ENCODE data around the gene OR51A2.

The OR51A2 gene

DNA sequence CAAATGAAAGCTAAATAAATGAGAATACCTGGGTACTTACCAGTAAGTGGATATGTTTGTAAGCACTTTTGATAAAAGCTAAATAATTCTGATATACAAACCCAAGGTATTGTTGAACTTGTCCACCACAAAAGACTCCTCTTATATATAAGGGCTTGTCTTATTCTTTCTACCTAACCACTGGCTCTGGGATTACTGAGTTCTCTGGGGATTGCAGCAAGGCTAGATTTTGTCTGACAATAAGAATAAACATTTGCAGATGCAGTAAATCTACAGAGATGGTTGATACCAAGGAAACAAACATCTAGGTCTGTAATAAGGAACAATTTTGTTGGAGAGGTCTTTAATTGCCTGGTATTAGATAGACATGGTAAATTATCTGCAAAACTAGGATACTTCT, 8.0 kb downstream of the OR51A2 start, which contains the start of gene OR51A4:
Gene OR51A4 (minus strand): TSS at position 101 of the 400 bp plus-strand sequence. CDS start 505 bp downstream, outside the sequence.
- no peaks in the 10 kb centered on the region for H3K36me3 ChIP-seq (ENCODE audit: control insufficient read depth in 2 of 2, insufficient read depth in 2 of 2, low read length in 2 of 2)
- H3K9me3 ChIP-seq (ENCODE audit: control insufficient read depth in 2 of 2, low read length in 2 of 2), result no peaks in the 10 kb centered on the region
- no peak within 1 kb of the TSS for H3K9ac ChIP-seq (ENCODE audit: low read length in 2 of 2)
- no peak within 1 kb of the TSS for H3K4me3 ChIP-seq (ENCODE audit: low read length in 2 of 2)
- H3K27me3 ChIP-seq (ENCODE audit: control insufficient read depth in 1 of 2, insufficient read depth in 2 of 2, low read length in 2 of 2), result no peaks in the 10 kb centered on the region
- H3K27ac ChIP-seq (ENCODE audit: low read length), result no peak within 1 kb of the TSS
- no peaks in the 10 kb centered on the region for H3K4me1 ChIP-seq (ENCODE audit: control insufficient read depth, insufficient read depth, low read length)

DNA sequence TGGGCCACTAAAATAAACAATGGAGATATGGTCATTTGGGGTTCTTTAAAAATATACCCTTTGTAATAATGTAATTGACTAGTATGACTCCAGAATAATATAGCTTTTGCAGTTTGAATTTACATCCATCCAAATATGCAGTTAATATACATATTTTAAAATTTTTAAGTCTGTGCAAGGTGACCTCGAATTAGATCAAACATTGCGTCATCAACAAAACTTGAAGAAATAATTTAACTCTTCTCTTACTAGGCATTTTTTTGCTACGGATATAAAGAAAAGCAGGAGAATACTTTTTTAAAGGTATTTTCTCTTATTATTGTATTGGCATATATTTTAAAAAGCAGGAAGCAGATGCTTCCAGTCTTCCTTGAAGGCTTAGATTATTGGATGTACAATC, 18.8 kb downstream of the OR51A2 start:
- Histone ChIP-seq H3K27ac (ENCODE audit: low read length) (no peak overlapping the region), H3K36me3 (ENCODE audit: control insufficient read depth in 2 of 2, insufficient read depth in 2 of 2, low read length in 2 of 2) (no peaks in the 10 kb centered on the region), H3K27me3 (ENCODE audit: control insufficient read depth in 1 of 2, insufficient read depth in 2 of 2, low read length in 2 of 2) (no peaks in the 10 kb centered on the region), H3K9me3 (ENCODE audit: control insufficient read depth in 2 of 2, low read length in 2 of 2) (no peaks in the 10 kb centered on the region), H3K9ac (ENCODE audit: low read length in 2 of 2) (no peak overlapping the region), H3K4me1 (ENCODE audit: control insufficient read depth, insufficient read depth, low read length) (no peaks in the 10 kb centered on the region), H3K4me3 (ENCODE audit: low read length in 2 of 2) (no peak overlapping the region)

- Histone ChIP-seq H3K27me3 (ENCODE audit: control insufficient read depth in 1 of 2, insufficient read depth in 2 of 2, low read length in 2 of 2) (no peaks in the 10 kb centered on the region), H3K4me3 (ENCODE audit: low read length in 2 of 2) (no peak overlapping the region), H3K9ac (ENCODE audit: low read length in 2 of 2) (no peak overlapping the region), H3K36me3 (ENCODE audit: control insufficient read depth in 2 of 2, insufficient read depth in 2 of 2, low read length in 2 of 2) (no peaks in the 10 kb centered on the region), H3K27ac (ENCODE audit: low read length) (no peak overlapping the region), H3K9me3 (ENCODE audit: control insufficient read depth in 2 of 2, low read length in 2 of 2) (no peaks in the 10 kb centered on the region), H3K4me1 (ENCODE audit: control insufficient read depth, insufficient read depth, low read length) (no peaks in the 10 kb centered on the region)
These were observed 22.8 kb downstream of the OR51A2 start for GRCh38 chr11:4932751-4933150.

DNA sequence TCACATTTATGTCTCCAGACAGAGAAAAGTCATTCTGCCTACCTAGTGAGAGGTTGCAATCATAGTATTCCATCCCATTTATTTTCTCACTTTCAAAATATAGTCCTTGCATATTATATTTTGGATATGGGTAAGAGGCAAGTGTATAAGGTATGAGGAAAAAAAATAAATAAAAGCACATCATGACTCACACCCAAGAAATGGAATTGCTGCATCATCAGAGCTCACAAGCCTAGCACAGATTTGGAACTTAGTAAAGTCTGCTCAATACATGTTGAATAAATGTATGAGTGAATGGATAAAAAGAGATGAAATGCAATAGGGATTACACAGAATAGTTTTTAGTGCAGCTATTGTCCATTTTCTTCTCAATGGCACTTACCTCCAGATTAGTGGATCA, 28.9 kb downstream of the OR51A2 start:
- Histone ChIP-seq H3K9me3 (ENCODE audit: control insufficient read depth in 2 of 2, low read length in 2 of 2) (no peaks in the 10 kb centered on the region), H3K4me3 (ENCODE audit: low read length in 2 of 2) (no peak overlapping the region), H3K9ac (ENCODE audit: low read length in 2 of 2) (no peak overlapping the region), H3K4me1 (ENCODE audit: control insufficient read depth, insufficient read depth, low read length) (no peaks in the 10 kb centered on the region), H3K36me3 (ENCODE audit: control insufficient read depth in 2 of 2, insufficient read depth in 2 of 2, low read length in 2 of 2) (no peaks in the 10 kb centered on the region), H3K27me3 (ENCODE audit: control insufficient read depth in 1 of 2, insufficient read depth in 2 of 2, low read length in 2 of 2) (no peaks in the 10 kb centered on the region), H3K27ac (ENCODE audit: low read length) (no peak overlapping the region)

GRCh38 chr11:4924239-4924638, 31.3 kb downstream of the OR51A2 start, which contains the start of gene OR51G1:
TSS of gene OR51G1 (minus strand) at chr11:4924339. CDS start at chr11:4924339, 0 bp downstream.
- no peak within 1 kb of the TSS for H3K4me3 ChIP-seq (ENCODE audit: low read length in 2 of 2)
- no peaks in the 10 kb centered on the region for H3K4me1 ChIP-seq (ENCODE audit: control insufficient read depth, insufficient read depth, low read length)
- no peak within 1 kb of the TSS for H3K9ac ChIP-seq (ENCODE audit: low read length in 2 of 2)
- no peak within 1 kb of the TSS for H3K27ac ChIP-seq (ENCODE audit: low read length)
- H3K9me3 ChIP-seq (ENCODE audit: control insufficient read depth in 2 of 2, low read length in 2 of 2), result no peaks in the 10 kb centered on the region
- H3K27me3 ChIP-seq (ENCODE audit: control insufficient read depth in 1 of 2, insufficient read depth in 2 of 2, low read length in 2 of 2), result no peaks in the 10 kb centered on the region
- H3K36me3 ChIP-seq (ENCODE audit: control insufficient read depth in 2 of 2, insufficient read depth in 2 of 2, low read length in 2 of 2), result no peaks in the 10 kb centered on the region

DNA sequence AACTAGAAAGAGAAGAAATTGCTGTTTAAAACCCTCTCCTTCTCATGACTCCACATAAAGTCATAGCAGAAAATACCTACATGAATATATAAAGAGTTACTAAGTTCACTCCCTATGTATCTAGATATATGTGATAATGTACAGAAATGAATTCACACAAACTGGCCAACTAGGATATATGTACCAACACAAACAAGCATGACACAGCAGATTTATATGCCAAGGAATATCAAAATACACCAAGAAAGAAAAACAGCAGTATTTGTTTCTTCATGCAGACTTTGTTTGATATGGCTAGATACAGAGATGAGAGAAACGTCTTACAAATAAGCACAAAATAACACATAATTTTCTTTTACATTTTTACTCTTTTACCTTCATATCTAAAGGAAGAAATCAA, 33.2 kb downstream of the OR51A2 start:
- Histone ChIP-seq H3K27me3 (ENCODE audit: control insufficient read depth in 1 of 2, insufficient read depth in 2 of 2, low read length in 2 of 2) (no peaks in the 10 kb centered on the region), H3K27ac (ENCODE audit: low read length) (no peak overlapping the region), H3K4me3 (ENCODE audit: low read length in 2 of 2) (no peak overlapping the region)

GRCh38 chr11:4921796-4922195, 33.7 kb downstream of the OR51A2 start:
- Histone ChIP-seq H3K36me3 (ENCODE audit: control insufficient read depth in 2 of 2, insufficient read depth in 2 of 2, low read length in 2 of 2) (no peaks in the 10 kb centered on the region), H3K4me1 (ENCODE audit: control insufficient read depth, insufficient read depth, low read length) (no peaks in the 10 kb centered on the region), H3K9me3 (ENCODE audit: control insufficient read depth in 2 of 2, low read length in 2 of 2) (no peaks in the 10 kb centered on the region), H3K27ac (ENCODE audit: low read length) (no peak overlapping the region), H3K27me3 (ENCODE audit: control insufficient read depth in 1 of 2, insufficient read depth in 2 of 2, low read length in 2 of 2) (no peaks in the 10 kb centered on the region), H3K9ac (ENCODE audit: low read length in 2 of 2) (no peak overlapping the region), H3K4me3 (ENCODE audit: low read length in 2 of 2) (no peak overlapping the region)

More for the DNA sequence above, 33.2 kb downstream of the OR51A2 start:
- H3K4me1 ChIP-seq (ENCODE audit: control insufficient read depth, insufficient read depth, low read length), result no peaks in the 10 kb centered on the region
- no peak overlapping the region for H3K9ac ChIP-seq (ENCODE audit: low read length in 2 of 2)
- H3K9me3 ChIP-seq (ENCODE audit: control insufficient read depth in 2 of 2, low read length in 2 of 2), result no peaks in the 10 kb centered on the region
- H3K36me3 ChIP-seq (ENCODE audit: control insufficient read depth in 2 of 2, insufficient read depth in 2 of 2, low read length in 2 of 2), result no peaks in the 10 kb centered on the region

DNA sequence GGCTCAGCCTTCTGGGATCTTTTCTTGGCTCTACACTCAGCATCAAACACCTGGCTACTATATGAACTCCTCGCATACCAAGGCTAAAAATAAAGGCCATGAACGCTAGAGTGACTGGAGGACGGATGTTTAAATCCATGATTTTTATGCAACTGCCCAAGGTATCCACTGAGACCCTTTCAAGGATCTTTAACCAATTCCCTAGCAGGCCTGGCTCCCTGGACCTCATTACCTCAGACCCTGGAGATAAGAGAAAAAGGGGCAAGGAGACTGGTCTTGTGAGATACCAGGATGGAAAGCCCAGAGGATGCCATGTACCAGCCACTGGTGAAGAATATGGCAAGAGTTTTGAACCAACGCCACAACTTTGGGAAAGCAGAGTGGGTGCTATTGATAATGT, 36.3 kb downstream of the OR51A2 start, which contains the start of gene OR51G2:
Gene OR51G2 (minus strand): TSS at position 101 of the 400 bp plus-strand sequence. CDS start 3,687 bp downstream, outside the sequence.
- H3K27ac ChIP-seq (ENCODE audit: low read length), result no peak within 1 kb of the TSS
- no peaks in the 10 kb centered on the region for H3K27me3 ChIP-seq (ENCODE audit: control insufficient read depth in 1 of 2, insufficient read depth in 2 of 2, low read length in 2 of 2)
- no peaks in the 10 kb centered on the region for H3K4me1 ChIP-seq (ENCODE audit: control insufficient read depth, insufficient read depth, low read length)
- H3K36me3 ChIP-seq (ENCODE audit: control insufficient read depth in 2 of 2, insufficient read depth in 2 of 2, low read length in 2 of 2), result no peaks in the 10 kb centered on the region
- H3K4me3 ChIP-seq (ENCODE audit: low read length in 2 of 2), result no peak within 1 kb of the TSS
- no peaks in the 10 kb centered on the region for H3K9me3 ChIP-seq (ENCODE audit: control insufficient read depth in 2 of 2, low read length in 2 of 2)
- no peak within 1 kb of the TSS for H3K9ac ChIP-seq (ENCODE audit: low read length in 2 of 2)

DNA sequence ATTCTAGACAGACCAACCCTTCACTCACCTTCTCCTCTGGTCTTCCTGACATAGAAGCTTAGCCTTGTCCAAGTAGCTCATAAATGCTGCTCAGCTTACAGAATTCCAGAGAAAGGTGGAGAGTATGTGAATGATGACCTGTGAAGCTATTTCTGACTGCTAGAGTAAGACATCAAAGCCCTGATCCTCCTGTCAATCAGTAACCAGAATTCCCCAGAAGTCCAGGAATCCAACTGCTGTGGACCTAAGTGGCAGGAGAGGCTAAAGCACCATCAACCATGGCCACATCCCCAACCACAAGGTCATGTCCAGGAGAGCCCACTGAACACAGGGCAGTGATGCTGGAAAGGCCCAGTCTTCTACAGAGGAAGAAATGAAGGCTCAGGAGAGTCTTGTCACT, 38.9 kb downstream of the OR51A2 start:
- Histone ChIP-seq H3K27me3 (ENCODE audit: control insufficient read depth in 1 of 2, insufficient read depth in 2 of 2, low read length in 2 of 2) (no peaks in the 10 kb centered on the region), H3K36me3 (ENCODE audit: control insufficient read depth in 2 of 2, insufficient read depth in 2 of 2, low read length in 2 of 2) (no peaks in the 10 kb centered on the region), H3K9ac (ENCODE audit: low read length in 2 of 2) (no peak overlapping the region), H3K4me3 (ENCODE audit: low read length in 2 of 2) (no peak overlapping the region), H3K9me3 (ENCODE audit: control insufficient read depth in 2 of 2, low read length in 2 of 2) (no peaks in the 10 kb centered on the region), H3K27ac (ENCODE audit: low read length) (no peak overlapping the region), H3K4me1 (ENCODE audit: control insufficient read depth, insufficient read depth, low read length) (no peaks in the 10 kb centered on the region)

Measured in stomach smooth muscle (tissue), 2 donors.